Upper lobe of right lung (tissue), 1 donor: ENCODE data around the gene TM7SF3. TPM values are rescaled to one million over a fixed set of nuclear protein-coding genes. Genes with fewer than 3 reads are reported as not detected.
A peak's percentile ranks its signal among the peaks of the same experiment; 100 is the strongest.
"Not testable (repeated sequence)": the region's sequence is repeated elsewhere in the genome, so short reads cannot be mapped to it uniquely, and the experiment has no call there.

Experiments
- ATAC-seq: fragments of 200-7000 bp; cut with Tn5 transposase; one replicate; pipeline ENCODE4 v1.9.1; 2020; ENCODE audit warnings: mild to moderate bottlenecking, moderate library complexity
- DNase-seq: peaks from one replicate; pipeline ENCODE4 v3.0.0-alpha.2; 2020
- H3K27ac ChIP-seq: fragments of 200-600 bp; one replicate; pipeline ENCODE4 v1.8.0; 2022
- H3K27me3 ChIP-seq: fragments of 200-600 bp; one replicate; pipeline ENCODE4 v1.8.0; 2022; ENCODE audit warnings: mild to moderate bottlenecking
- H3K36me3 ChIP-seq: fragments of 200-600 bp; one replicate; pipeline ENCODE4 v1.8.0; 2022
- H3K4me1 ChIP-seq: fragments of 200-600 bp; one replicate; pipeline ENCODE4 v1.8.0; 2022
- H3K4me3 ChIP-seq: fragments of 200-600 bp; one replicate; pipeline ENCODE4 v1.8.0; 2022; ENCODE audit warnings: mild to moderate bottlenecking
- H3K9me3 ChIP-seq: fragments of 200-600 bp; one replicate; pipeline ENCODE4 v1.8.0; 2022
- intact Hi-C: fragments of 100-400 bp; cut with DNase I; formaldehyde crosslinking; loops from one replicate; pipeline ENCODE4 v1.11.0; 2022
- total RNA-seq: library from RNA; stranded (reverse); fragmentation: NEBNext Ultra II Directional; extraction: Animal tissue kit (Norgen Biotek cat#: 25700); gene quantifications from one replicate; pipeline ENCODE4 v1.2.1, GENCODE V29; 2021
- TF ChIP-seq, protein P1 (sequence below): fragments of 200-600 bp; IDR thresholded peaks from one replicate; pipeline ENCODE4 v1.8.0; 2022; ENCODE audit warnings: antibody characterized with exemption
- donor health status: DM: no; HTN: yes; CAD: no; lungs with severe emphysema.

Gene TM7SF3
- total RNA-seq, 1 donor from 2014 or later: 68.9 TPM

DNA sequence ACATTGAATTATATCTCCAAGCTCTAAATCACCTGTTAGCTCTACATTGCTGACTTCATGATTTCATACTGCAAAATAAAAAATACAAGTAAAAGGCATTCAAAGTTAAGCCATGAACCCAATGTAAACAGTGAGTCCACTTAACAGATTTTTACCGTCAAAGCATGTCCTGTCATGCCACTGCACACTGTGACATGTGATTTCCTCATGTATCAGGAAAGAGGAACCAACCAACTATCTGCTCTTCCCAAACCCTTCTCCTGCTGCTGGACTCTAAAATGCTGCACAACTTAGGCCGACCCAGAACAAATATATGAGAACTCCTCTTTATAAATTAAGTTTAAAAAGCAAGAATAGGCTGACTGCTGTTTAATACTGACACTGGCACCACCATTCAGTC is 37.5 kb downstream of the TM7SF3 start:
- Histone ChIP-seq H3K9me3 (no peaks in the 10 kb centered on the region), H3K4me1 (no peaks in the 10 kb centered on the region), H3K4me3 (no peak overlapping the region), H3K27me3 (no peaks in the 10 kb centered on the region), H3K36me3 (peaks cover 45% of the 10 kb centered on the region), H3K27ac (no peak overlapping the region)
- DNase-seq (no peak), ATAC-seq (peak; percentile 76)
- TF ChIP-seq, protein P1, sequence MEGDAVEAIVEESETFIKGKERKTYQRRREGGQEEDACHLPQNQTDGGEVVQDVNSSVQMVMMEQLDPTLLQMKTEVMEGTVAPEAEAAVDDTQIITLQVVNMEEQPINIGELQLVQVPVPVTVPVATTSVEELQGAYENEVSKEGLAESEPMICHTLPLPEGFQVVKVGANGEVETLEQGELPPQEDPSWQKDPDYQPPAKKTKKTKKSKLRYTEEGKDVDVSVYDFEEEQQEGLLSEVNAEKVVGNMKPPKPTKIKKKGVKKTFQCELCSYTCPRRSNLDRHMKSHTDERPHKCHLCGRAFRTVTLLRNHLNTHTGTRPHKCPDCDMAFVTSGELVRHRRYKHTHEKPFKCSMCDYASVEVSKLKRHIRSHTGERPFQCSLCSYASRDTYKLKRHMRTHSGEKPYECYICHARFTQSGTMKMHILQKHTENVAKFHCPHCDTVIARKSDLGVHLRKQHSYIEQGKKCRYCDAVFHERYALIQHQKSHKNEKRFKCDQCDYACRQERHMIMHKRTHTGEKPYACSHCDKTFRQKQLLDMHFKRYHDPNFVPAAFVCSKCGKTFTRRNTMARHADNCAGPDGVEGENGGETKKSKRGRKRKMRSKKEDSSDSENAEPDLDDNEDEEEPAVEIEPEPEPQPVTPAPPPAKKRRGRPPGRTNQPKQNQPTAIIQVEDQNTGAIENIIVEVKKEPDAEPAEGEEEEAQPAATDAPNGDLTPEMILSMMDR: no peak
- intact Hi-C loops: no loop called here

DNA sequence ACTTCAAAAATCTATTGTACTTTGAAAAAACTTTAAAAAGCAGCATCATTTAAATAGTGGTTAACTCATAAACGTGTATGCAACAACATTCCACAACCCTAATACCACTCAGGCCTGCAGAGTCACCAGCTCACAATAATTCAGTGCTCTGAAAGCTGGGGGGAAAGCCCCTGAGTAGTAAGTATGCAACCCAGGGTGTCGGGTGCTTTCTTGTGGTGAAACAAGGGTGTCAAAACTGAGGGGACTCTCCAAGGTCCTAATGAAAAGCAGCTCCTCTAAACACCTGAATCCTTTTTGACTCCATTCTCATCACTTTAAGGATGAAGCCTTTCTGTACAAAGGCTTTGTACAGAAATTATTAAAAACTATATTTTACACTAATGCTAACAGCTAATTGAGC is 42.2 kb downstream of the TM7SF3 start:
- no peak overlapping the region for H3K27ac ChIP-seq
- H3K36me3 ChIP-seq: peaks cover 48% of the 10 kb centered on the region
- ATAC-seq: no peak
- no peaks in the 10 kb centered on the region for H3K4me1 ChIP-seq
- no peak for DNase-seq
- H3K4me3 ChIP-seq: no peak overlapping the region
- TF ChIP-seq, protein P1: no peak
- H3K9me3 ChIP-seq: no peaks in the 10 kb centered on the region
- no peaks in the 10 kb centered on the region for H3K27me3 ChIP-seq
- intact Hi-C loops: no loop called here

DNA sequence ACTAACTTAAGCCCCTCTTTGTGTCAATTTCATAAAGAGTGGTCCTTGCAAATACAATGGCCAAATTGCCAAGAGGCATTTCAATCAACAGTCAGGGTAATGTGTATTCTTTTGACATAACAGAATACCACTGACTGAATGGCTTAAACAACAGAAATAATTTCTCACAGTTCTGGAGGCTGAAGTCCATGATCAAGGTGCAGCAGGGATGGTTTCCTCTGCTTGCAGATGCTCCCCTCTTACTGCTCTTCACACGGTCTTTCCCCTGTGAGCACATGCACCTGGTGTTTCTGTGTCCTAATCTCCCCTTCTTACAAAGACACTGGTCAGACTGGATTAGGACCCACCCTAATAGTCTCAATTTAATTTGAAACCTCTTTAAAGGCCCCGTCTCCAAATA is 44.0 kb downstream of the TM7SF3 start:
- Histone ChIP-seq H3K36me3 (peaks cover 58% of the 10 kb centered on the region), H3K4me1 (no peaks in the 10 kb centered on the region), H3K27me3 (no peaks in the 10 kb centered on the region), H3K27ac (no peak overlapping the region), H3K4me3 (no peak overlapping the region), H3K9me3 (no peaks in the 10 kb centered on the region)
- intact Hi-C loops: no loop called here
- ATAC-seq (no peak), DNase-seq (no peak)
- TF ChIP-seq, protein P1: no peak

- no peak for ATAC-seq
- TF ChIP-seq, protein P1: no peak
These were observed 47.3 kb downstream of the TM7SF3 start for GRCh38 chr12:26966842-26967241.

GRCh38 chr12:26963413-26963812 is 50.8 kb downstream of the TM7SF3 start:
- intact Hi-C loops: no loop called here
- no peak for DNase-seq
- Histone ChIP-seq H3K27me3 (no peaks in the 10 kb centered on the region), H3K4me1 (no peaks in the 10 kb centered on the region), H3K36me3 (peaks cover 90% of the 10 kb centered on the region), H3K9me3 (no peaks in the 10 kb centered on the region), H3K27ac (no peak overlapping the region), H3K4me3 (no peak overlapping the region)
- TF ChIP-seq, protein P1: no peak
- ATAC-seq: no peak

More at GRCh38 chr12:26966842-26967241, 47.3 kb downstream of the TM7SF3 start:
- Histone ChIP-seq H3K4me3 (no peak overlapping the region), H3K9me3 (no peaks in the 10 kb centered on the region), H3K4me1 (no peaks in the 10 kb centered on the region), H3K36me3 (peaks cover 68% of the 10 kb centered on the region), H3K27ac (no peak overlapping the region), H3K27me3 (no peaks in the 10 kb centered on the region)
- intact Hi-C loops: no loop called here
- no peak for DNase-seq

DNA sequence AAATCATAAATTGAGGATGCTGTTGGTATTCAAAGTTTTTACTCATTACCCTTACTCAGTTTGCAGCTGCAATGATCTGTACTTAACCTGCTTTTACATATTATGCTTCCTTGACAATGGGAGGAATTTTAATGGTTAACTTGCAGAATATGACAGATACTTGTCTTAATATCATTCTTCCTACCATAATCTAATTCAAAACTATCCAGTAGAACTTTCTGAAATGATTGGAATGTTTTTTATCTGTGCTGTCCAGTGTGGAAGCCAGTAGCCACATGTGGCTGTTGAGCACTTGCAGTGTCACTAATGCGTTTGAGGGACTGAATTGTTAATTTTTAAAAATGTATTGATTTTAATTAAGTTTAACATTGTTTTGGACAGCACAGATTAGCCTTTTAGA is 52.4 kb downstream of the TM7SF3 start:
- intact Hi-C loops: no loop called here
- peaks cover 97% of the 10 kb centered on the region for H3K36me3 ChIP-seq
- ATAC-seq (no peak), DNase-seq (no peak)
- H3K4me3 ChIP-seq: no peak overlapping the region
- no peaks in the 10 kb centered on the region for H3K4me1 ChIP-seq
- no peaks in the 10 kb centered on the region for H3K9me3 ChIP-seq
- no peaks in the 10 kb centered on the region for H3K27me3 ChIP-seq
- TF ChIP-seq, protein P1: no peak
- no peak overlapping the region for H3K27ac ChIP-seq

- H3K36me3 ChIP-seq: peaks cover 97% of the 10 kb centered on the region
- H3K27ac ChIP-seq, H3K4me1 ChIP-seq, H3K9me3 ChIP-seq, intact Hi-C loops, DNase-seq, ATAC-seq, H3K27me3 ChIP-seq, H3K4me3 ChIP-seq: not testable (repeated sequence)
These were observed 52.8 kb downstream of the TM7SF3 start for GRCh38 chr12:26961391-26961790.
